H4 (cell line): ENCODE measurements around the gene TMSB10. TPM values are rescaled to one million over a fixed set of nuclear protein-coding genes. Genes with fewer than 3 reads are reported as not detected.
"Not testable (repeated sequence)": the region's sequence is repeated elsewhere in the genome, so short reads cannot be mapped to it uniquely, and the experiment has no call there.

Experiments used
- DNase-seq: peaks from one replicate; pipeline ENCODE4 v3.0.0-alpha.2; 2015; ENCODE audit warnings: low spot score
- total RNA-seq: library from RNA; depleted of rRNA; stranded (reverse); fragments of >200 nt; shearing (Covaris generic); gene quantifications from 2 replicates; pipeline ENCODE4 v1.2.3, GENCODE V29; 2014

Gene TMSB10
- total RNA-seq, 1 experiment from 2014 or later: 4,471 TPM

GRCh38 chr2:84904151-84904550, 1.3 kb upstream of the TMSB10 start:
- DNase-seq: no peak

- peak; percentile 60 for DNase-seq
Measured at GRCh38 chr2:84904717-84905174, 710 bp upstream of the TMSB10 start.

GRCh38 chr2:84906108-84906899, 848 bp downstream of the TMSB10 start:
- no peak for DNase-seq

GRCh38 chr2:84906900-84907714, 1.7 kb downstream of the TMSB10 start:
- DNase-seq: peak; percentile 83

- DNase-seq: no peak
Measured at GRCh38 chr2:84908948-84909713, 3.7 kb downstream of the TMSB10 start.

GRCh38 chr2:84911135-84911678, 5.8 kb downstream of the TMSB10 start:
- no peak for DNase-seq

GRCh38 chr2:84912984-84913383, 7.5 kb downstream of the TMSB10 start:
- no peak for DNase-seq

GRCh38 chr2:84914334-84914733, 8.9 kb downstream of the TMSB10 start:
- no peak for DNase-seq

GRCh38 chr2:84915675-84916074, 10.2 kb downstream of the TMSB10 start:
- DNase-seq: not testable (repeated sequence)

- DNase-seq: not testable (repeated sequence)
Measured at GRCh38 chr2:84917821-84918220, 12.4 kb downstream of the TMSB10 start.

- no peak for DNase-seq
Measured at GRCh38 chr2:84918430-84918829, 13.0 kb downstream of the TMSB10 start.

- DNase-seq: peak; percentile 96
Measured at GRCh38 chr2:84919885-84920580, 14.6 kb downstream of the TMSB10 start.

GRCh38 chr2:84923009-84923408, 17.6 kb downstream of the TMSB10 start:
- DNase-seq: no peak

- peak; percentile 59 for DNase-seq
Measured at GRCh38 chr2:84924173-84925106, 19.0 kb downstream of the TMSB10 start.

- no peak for DNase-seq
Measured at GRCh38 chr2:84925336-84925723, 19.9 kb downstream of the TMSB10 start.

- peak; percentile 92 for DNase-seq
Measured at GRCh38 chr2:84925724-84926376, 20.4 kb downstream of the TMSB10 start.

GRCh38 chr2:84927275-84927627, 21.8 kb downstream of the TMSB10 start:
- DNase-seq: no peak

- no peak for DNase-seq
Measured at GRCh38 chr2:84931384-84931821, 25.9 kb downstream of the TMSB10 start.

GRCh38 chr2:84938194-84938879, 32.9 kb downstream of the TMSB10 start:
- DNase-seq: peak; percentile 20
